Measurements from ENCODE around the gene NR6A1.

NR6A1 gene

DNA sequence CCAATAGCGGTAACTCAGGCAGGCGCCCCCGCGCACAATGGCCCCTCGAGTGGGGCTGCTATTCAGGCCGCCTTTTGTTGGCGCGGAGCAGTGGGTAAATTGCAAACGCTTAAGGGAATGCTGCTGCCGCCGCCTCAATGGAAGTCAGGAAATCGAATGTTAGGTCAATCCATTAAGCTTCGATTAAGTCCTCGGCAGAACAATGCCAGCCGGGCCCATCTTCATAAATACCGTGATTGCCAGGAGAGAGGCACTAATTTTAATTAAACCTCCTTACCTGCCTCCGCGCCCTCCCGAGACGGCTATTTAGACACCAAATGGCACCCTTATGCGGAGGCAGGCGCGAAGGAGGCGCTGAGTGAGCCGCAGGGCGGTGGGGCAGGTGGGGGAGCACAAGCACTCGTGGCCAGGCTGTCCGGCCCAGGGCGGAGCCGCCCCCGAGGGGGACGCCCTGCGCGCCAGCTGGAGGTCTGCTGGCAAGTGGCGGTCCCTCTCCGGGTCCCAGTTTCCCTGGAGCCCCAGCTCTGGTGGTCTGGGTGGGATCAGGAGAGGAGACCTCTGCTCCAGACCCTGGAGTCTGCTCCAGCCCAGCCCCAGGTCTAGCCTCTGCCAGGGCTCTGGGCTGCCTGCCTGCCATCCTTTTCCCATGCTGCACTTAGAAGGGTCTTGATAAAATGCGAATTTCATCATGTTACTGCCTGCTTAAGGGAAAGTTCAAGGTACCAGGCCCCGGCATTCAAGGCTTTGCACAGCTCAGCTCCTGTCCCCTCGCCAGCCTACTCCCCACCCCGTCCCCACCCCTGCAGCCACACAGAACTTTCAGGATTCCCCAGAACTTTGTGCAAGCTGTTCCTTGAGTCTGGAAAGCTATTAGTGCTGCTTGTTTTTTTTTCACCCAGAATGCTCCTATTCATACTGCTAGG lies 283.6 kb downstream of the NR6A1 start:
- TF ChIP-seq, protein P1, sequence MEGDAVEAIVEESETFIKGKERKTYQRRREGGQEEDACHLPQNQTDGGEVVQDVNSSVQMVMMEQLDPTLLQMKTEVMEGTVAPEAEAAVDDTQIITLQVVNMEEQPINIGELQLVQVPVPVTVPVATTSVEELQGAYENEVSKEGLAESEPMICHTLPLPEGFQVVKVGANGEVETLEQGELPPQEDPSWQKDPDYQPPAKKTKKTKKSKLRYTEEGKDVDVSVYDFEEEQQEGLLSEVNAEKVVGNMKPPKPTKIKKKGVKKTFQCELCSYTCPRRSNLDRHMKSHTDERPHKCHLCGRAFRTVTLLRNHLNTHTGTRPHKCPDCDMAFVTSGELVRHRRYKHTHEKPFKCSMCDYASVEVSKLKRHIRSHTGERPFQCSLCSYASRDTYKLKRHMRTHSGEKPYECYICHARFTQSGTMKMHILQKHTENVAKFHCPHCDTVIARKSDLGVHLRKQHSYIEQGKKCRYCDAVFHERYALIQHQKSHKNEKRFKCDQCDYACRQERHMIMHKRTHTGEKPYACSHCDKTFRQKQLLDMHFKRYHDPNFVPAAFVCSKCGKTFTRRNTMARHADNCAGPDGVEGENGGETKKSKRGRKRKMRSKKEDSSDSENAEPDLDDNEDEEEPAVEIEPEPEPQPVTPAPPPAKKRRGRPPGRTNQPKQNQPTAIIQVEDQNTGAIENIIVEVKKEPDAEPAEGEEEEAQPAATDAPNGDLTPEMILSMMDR (IDR thresholded peaks at IDR 0.05; ENCODE audit: low read depth, low read length), result no peak
- no peak for DNase-seq (ENCODE audit: extremely low read depth, low read depth)

GRCh38 chr9:124486778-124487259 lies 284.3 kb downstream of the NR6A1 start:
- DNase-seq (ENCODE audit: extremely low read depth, low read depth), result no peak
- TF ChIP-seq, protein P1 (IDR thresholded peaks at IDR 0.05; ENCODE audit: low read depth, low read length), result no peak

DNA sequence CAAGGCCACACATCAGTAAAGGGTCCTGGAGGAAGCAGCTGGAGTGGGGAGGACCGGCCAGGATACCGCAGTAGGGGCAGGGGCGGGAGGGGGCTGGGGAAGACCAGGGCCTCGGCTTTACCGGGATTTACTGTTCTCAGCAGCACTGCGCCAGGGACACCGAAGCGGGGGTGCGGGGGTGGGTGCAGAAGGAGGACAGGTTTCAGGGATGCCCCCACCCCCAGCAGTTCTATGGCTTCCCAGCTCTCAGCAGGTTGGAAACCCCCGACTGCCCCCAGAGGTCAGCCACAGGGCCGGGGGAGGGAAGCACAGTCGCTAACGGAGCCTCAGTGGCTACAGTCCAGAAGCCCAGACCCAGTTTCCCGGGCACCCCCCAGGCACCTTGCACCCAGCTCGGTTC lies 285.2 kb downstream of the NR6A1 start:
- TF ChIP-seq, protein P1 (IDR thresholded peaks at IDR 0.05; ENCODE audit: low read depth, low read length), result no peak
- DNase-seq (ENCODE audit: extremely low read depth, low read depth), result no peak

DNA sequence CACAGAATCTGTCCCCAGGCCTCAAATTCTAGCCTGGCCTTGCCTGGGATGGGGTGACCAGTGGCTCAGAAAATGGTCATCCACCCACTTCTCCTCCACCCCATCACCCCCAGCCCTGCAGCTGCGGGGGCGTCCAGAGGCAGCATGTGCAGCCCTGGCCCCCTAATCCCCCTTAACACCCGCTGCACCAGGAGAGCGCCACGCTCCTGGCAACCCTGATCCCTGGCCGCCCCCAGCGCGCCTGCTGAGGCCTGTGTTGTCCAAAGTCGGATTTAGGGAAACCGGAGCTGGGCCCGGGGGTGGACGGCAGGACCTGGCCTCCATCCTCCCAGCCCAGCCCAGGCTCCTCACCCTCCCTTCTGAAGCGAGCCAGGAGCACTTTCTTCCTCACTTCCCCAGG lies 285.9 kb downstream of the NR6A1 start:
- TF ChIP-seq, protein P1 (IDR thresholded peaks at IDR 0.05; ENCODE audit: low read depth, low read length), result no peak
- no peak for DNase-seq (ENCODE audit: extremely low read depth, low read depth)

DNA sequence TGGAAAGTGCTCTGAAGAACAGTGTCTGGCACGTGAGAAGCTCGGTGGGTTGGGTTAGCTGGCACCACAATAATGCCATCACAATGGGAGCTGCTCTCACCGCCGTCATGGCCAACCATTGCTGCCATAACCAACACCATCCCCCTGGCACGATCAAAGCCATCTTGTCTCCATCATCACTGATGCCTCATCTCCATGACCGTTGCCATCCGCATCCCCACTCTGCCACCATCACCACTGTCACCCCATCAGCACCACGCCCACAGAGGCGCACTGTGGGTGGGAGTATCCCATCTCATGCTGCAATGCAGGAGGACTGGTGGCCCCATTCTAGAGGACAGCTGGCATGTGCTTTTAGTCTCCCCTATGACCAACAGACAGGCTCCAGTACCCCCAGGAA lies 287.6 kb downstream of the NR6A1 start:
- TF ChIP-seq, protein P1 (IDR thresholded peaks at IDR 0.05; ENCODE audit: low read depth, low read length), result no peak
- no peak for DNase-seq (ENCODE audit: extremely low read depth, low read depth)

GRCh38 chr9:124482431-124483031 lies 288.6 kb downstream of the NR6A1 start:
- no peak for DNase-seq (ENCODE audit: extremely low read depth, low read depth)

More at GRCh38 chr9:124482431-124483031, 288.6 kb downstream of the NR6A1 start:
- TF ChIP-seq, protein P1 (IDR thresholded peaks at IDR 0.05; ENCODE audit: low read depth, low read length), result no peak
